Panc1 (cell line): ENCODE data around the gene EFNA5.

Experiments
- TF ChIP-seq, protein P1 (sequence below): fragments of 450-650 bp; IDR thresholded peaks from 2 replicates; pipeline ENCODE4 v1.5.1; 2017; ENCODE audit warnings: mild to moderate bottlenecking
- TF ChIP-seq, protein P2 (sequence below), 2 experiments: IDR thresholded peaks; 2 replicates each; pipeline ENCODE4 v1.6.1; 2011 to 2012; ENCODE audit warnings: low read depth in 2 of 2, control low read depth in 1 of 2, low read length in 1 of 2, mild to moderate bottlenecking in 1 of 2, moderate library complexity in 1 of 2; ENCODE audit not compliant: insufficient read depth in 1 of 2

DNA sequence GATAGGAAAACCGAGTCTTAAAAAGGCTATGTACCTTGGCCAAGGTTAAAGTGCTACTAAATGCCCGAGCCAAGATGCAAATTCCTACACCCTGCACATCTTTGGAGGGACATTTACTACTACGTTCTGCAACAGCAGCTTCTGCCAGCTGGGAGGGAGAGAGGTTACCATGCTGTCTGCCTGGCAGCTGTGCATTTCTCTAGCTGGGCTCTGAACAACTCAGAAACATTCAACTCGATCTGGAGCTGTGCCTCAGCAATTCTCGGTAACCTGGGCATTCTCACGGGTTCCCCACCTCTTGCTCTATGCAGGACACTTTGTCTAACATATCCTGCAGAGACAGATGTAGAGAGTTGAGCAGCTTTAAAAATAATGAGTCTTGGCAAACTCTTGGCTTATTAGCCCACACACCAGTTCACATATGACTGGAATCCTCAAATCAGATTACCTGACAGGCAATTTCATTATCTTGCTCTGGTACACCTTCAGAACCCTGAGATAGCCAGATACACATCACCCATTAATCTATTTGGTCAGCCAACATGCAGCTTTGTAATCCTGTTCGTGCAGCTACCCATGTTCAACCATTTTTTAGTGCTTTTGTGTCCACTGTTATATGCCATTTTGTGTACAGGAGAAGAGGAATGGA lies 115.8 kb downstream of the EFNA5 start:
- TF ChIP-seq, protein P1, sequence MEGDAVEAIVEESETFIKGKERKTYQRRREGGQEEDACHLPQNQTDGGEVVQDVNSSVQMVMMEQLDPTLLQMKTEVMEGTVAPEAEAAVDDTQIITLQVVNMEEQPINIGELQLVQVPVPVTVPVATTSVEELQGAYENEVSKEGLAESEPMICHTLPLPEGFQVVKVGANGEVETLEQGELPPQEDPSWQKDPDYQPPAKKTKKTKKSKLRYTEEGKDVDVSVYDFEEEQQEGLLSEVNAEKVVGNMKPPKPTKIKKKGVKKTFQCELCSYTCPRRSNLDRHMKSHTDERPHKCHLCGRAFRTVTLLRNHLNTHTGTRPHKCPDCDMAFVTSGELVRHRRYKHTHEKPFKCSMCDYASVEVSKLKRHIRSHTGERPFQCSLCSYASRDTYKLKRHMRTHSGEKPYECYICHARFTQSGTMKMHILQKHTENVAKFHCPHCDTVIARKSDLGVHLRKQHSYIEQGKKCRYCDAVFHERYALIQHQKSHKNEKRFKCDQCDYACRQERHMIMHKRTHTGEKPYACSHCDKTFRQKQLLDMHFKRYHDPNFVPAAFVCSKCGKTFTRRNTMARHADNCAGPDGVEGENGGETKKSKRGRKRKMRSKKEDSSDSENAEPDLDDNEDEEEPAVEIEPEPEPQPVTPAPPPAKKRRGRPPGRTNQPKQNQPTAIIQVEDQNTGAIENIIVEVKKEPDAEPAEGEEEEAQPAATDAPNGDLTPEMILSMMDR: no peak
- TF ChIP-seq, protein P2, sequence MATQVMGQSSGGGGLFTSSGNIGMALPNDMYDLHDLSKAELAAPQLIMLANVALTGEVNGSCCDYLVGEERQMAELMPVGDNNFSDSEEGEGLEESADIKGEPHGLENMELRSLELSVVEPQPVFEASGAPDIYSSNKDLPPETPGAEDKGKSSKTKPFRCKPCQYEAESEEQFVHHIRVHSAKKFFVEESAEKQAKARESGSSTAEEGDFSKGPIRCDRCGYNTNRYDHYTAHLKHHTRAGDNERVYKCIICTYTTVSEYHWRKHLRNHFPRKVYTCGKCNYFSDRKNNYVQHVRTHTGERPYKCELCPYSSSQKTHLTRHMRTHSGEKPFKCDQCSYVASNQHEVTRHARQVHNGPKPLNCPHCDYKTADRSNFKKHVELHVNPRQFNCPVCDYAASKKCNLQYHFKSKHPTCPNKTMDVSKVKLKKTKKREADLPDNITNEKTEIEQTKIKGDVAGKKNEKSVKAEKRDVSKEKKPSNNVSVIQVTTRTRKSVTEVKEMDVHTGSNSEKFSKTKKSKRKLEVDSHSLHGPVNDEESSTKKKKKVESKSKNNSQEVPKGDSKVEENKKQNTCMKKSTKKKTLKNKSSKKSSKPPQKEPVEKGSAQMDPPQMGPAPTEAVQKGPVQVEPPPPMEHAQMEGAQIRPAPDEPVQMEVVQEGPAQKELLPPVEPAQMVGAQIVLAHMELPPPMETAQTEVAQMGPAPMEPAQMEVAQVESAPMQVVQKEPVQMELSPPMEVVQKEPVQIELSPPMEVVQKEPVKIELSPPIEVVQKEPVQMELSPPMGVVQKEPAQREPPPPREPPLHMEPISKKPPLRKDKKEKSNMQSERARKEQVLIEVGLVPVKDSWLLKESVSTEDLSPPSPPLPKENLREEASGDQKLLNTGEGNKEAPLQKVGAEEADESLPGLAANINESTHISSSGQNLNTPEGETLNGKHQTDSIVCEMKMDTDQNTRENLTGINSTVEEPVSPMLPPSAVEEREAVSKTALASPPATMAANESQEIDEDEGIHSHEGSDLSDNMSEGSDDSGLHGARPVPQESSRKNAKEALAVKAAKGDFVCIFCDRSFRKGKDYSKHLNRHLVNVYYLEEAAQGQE (IDR thresholded peaks at IDR 0.05; ENCODE audit: insufficient read depth in 1 of 2, low read depth in 2 of 2, low read length in 1 of 2): no peak
